Vagina (tissue), 2 donors: ENCODE results near the gene TTLL8. TPM values are rescaled to one million over a fixed set of nuclear protein-coding genes. Genes with fewer than 3 reads are reported as not detected.

ENCODE experiments used
- DNase-seq, 2 donors: peaks; one replicate each; pipeline ENCODE4 v3.0.0-alpha.2; 2017; ENCODE audit errors: extremely low spot score in 2 of 2
- H3K27ac ChIP-seq: fragments of 200-600 bp; sonication (generic); one replicate; pipeline ENCODE4 v1.5.1; 2019
- H3K27me3 ChIP-seq: fragments of 200-600 bp; sonication (generic); one replicate; pipeline ENCODE4 v1.5.1; 2019
- H3K36me3 ChIP-seq, 2 donors: fragments of 200-600 bp; sonication (generic); one replicate each; pipeline ENCODE4 v1.5.1; 2017 to 2019
- H3K4me1 ChIP-seq: fragments of 200-600 bp; sonication (generic); one replicate; pipeline ENCODE4 v1.5.1; 2019
- H3K4me3 ChIP-seq, 2 donors: fragments of 200-600 bp; sonication (generic); 1 replicate in 1 of 2; 2 replicates in 1 of 2; pipeline ENCODE4 v1.5.1; 2016 to 2019
- H3K9me3 ChIP-seq: fragments of 200-600 bp; sonication (generic); one replicate; pipeline ENCODE4 v1.5.1; 2019
- CTCF ChIP-seq, 3 experiments: fragments of 450-650 bp in 2 of 3; fragments of 200-600 bp in 1 of 3; sonication (generic) in 1 of 3; IDR thresholded peaks; one replicate each; pipeline ENCODE4 v1.5.1; 2017 to 2019; ENCODE audit warnings: antibody characterized with exemption in 3 of 3, mild to moderate bottlenecking in 2 of 3, moderate library complexity in 2 of 3
- POLR2A ChIP-seq, 2 donors: fragments of 450-650 bp; IDR thresholded peaks; one replicate each; pipeline ENCODE4 v1.6.1; 2017; ENCODE audit warnings: antibody characterized with exemption in 2 of 2, mild to moderate bottlenecking in 2 of 2, moderate library complexity in 2 of 2
- POLR2AphosphoS5 ChIP-seq, 2 donors: sonication (generic); formaldehyde crosslinking; IDR thresholded peaks; one replicate each; pipeline ENCODE4 v1.9.0; 2017; ENCODE audit warnings: antibody characterized with exemption in 2 of 2, mild to moderate bottlenecking in 2 of 2, low read depth in 1 of 2; ENCODE audit not compliant: insufficient read depth in 1 of 2
- intact Hi-C: fragments of 100-400 bp; cut with DNase I; formaldehyde crosslinking; loops from one replicate; pipeline ENCODE4 v1.15.1; 2023
- total RNA-seq: library from RNA; depleted of rRNA; stranded (reverse); fragments of >200 nt; gene quantifications from one replicate; pipeline ENCODE4 v1.2.3, GENCODE V29; 2016

Gene TTLL8
- total RNA-seq, 1 donor from 2014 or later, result not detected

DNA sequence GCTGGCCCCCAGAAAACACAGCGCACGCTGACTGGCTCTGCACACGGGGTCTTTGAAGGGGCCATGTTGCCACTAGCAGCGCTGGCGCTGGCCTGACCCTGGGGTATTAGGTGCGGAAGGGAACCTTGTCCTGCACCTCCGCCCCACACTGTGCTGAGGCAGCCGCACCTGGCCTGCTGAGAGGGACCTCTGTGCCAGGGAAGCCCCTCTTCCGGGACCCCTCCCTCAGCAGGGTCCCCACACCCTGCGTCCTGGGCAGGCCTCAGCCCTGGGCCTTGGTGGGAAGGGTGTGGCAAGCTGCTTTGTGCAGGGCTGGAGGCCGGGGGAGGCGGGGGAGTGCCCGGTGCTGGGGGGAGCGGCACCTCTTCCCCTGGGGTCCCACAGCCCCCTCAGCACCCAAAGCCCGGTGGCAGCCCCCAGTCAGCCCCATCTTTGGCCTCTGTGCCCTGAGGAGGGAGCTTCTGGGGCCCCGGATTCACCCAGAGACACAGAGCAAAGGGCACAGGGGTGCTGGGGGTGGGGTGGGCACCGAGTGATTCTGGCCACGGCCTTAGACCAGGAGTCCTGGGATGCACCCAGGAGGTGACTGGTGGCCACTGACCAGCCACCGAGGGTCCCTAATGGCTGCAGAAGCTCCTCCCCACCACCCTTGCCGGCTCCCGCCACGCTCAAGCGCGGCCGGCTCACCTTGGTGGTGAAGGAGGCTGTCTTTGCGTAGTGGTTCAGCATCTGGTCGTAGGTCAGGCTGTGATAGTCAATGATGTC lies 11.4 kb downstream of the TTLL8 start:
- Histone ChIP-seq H3K27ac (no peak overlapping the region), H3K27me3 (no peaks in the 10 kb centered on the region), H3K4me1 (no peaks in the 10 kb centered on the region), H3K36me3 (no peaks in the 10 kb centered on the region), H3K4me3 (no peak overlapping the region), H3K9me3 (no peaks in the 10 kb centered on the region)
- intact Hi-C loops, result no loop called here
- no peak for DNase-seq
- no peak for TF ChIP-seq POLR2AphosphoS5 (IDR thresholded peaks at IDR 0.05; ENCODE audit: insufficient read depth in 1 of 2, low read depth in 1 of 2)
- no peak for TF ChIP-seq POLR2A (IDR thresholded peaks at IDR 0.05)
- no peak for TF ChIP-seq CTCF (IDR thresholded peaks at IDR 0.05)

GRCh38 chr22:50046019-50046415 lies 12.1 kb downstream of the TTLL8 start:
- Histone ChIP-seq H3K9me3 (no peaks in the 10 kb centered on the region), H3K27me3 (no peaks in the 10 kb centered on the region), H3K4me1 (no peaks in the 10 kb centered on the region), H3K36me3 (no peaks in the 10 kb centered on the region), H3K4me3 (no peak overlapping the region), H3K27ac (no peak overlapping the region)
- intact Hi-C loops, result no loop called here
- TF ChIP-seq POLR2AphosphoS5 (IDR thresholded peaks at IDR 0.05; ENCODE audit: insufficient read depth in 1 of 2, low read depth in 1 of 2) (no peak), POLR2A (IDR thresholded peaks at IDR 0.05) (no peak), CTCF (IDR thresholded peaks at IDR 0.05) (no peak)
- DNase-seq, result no peak

GRCh38 chr22:50045211-50046018 lies 12.7 kb downstream of the TTLL8 start:
- H3K4me1 ChIP-seq, result no peaks in the 10 kb centered on the region
- intact Hi-C loops, result no loop called here
- H3K27me3 ChIP-seq, result no peaks in the 10 kb centered on the region

GRCh38 chr22:50044485-50045118 lies 13.5 kb downstream of the TTLL8 start:
- Histone ChIP-seq H3K9me3 (no peaks in the 10 kb centered on the region), H3K4me1 (no peaks in the 10 kb centered on the region), H3K27ac (no peak overlapping the region), H3K4me3 (no peak overlapping the region), H3K36me3 (no peaks in the 10 kb centered on the region), H3K27me3 (no peaks in the 10 kb centered on the region)
- DNase-seq, result no peak
- intact Hi-C loops, result no loop called here
- no peak for TF ChIP-seq POLR2A (IDR thresholded peaks at IDR 0.05)
- TF ChIP-seq POLR2AphosphoS5 (IDR thresholded peaks at IDR 0.05; ENCODE audit: insufficient read depth in 1 of 2, low read depth in 1 of 2), result no peak
- TF ChIP-seq CTCF (IDR thresholded peaks at IDR 0.05), result no peak

More at GRCh38 chr22:50045211-50046018, 12.7 kb downstream of the TTLL8 start:
- TF ChIP-seq POLR2A (IDR thresholded peaks at IDR 0.05) (no peak), POLR2AphosphoS5 (IDR thresholded peaks at IDR 0.05; ENCODE audit: insufficient read depth in 1 of 2, low read depth in 1 of 2) (no peak), CTCF (IDR thresholded peaks at IDR 0.05) (no peak)
- Histone ChIP-seq H3K9me3 (no peaks in the 10 kb centered on the region), H3K27ac (no peak overlapping the region), H3K4me3 (no peak overlapping the region), H3K36me3 (no peaks in the 10 kb centered on the region)
- no peak for DNase-seq
